DOHH2 (cell line): ENCODE measurements around the gene RHBDF2.

ENCODE experiments used
- EZH2phosphoT487 ChIP-seq: fragments of 200-600 bp; sonication (generic); IDR thresholded peaks from 2 replicates; pipeline ENCODE4 v1.6.1; 2017; ENCODE audit warnings: borderline replicate concordance, mild to moderate bottlenecking, antibody characterized with exemption, low read length, moderate library complexity, mixed read lengths
- TF ChIP-seq, protein P1 (sequence below): fragments of 200-600 bp; sonication (generic); IDR thresholded peaks from one replicate; pipeline ENCODE4 v1.5.1; 2014; ENCODE audit warnings: antibody characterized with exemption, mild to moderate bottlenecking, low read depth, low read length; ENCODE audit not compliant: poor library complexity, severe bottlenecking

DNA sequence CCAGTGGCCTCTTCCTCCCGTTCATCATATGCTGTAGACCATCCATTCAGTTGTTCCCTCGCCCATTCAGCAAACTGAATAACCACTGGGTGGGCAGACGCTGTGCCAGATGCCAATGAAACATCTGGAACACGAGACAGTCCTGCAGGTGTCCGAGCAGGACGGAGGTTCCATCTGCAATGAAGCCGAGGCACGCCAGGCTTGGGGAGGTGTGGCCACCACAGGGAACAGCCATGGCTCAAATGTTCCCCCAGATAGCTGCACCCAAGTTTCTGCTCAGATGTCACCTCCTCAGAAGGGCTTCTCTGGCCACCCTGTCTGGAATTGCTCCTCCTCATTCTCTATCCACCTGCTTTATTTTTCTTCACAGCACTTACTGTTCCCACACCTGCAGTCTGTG is 78.8 kb downstream of the RHBDF2 start:
- TF ChIP-seq, protein P1, sequence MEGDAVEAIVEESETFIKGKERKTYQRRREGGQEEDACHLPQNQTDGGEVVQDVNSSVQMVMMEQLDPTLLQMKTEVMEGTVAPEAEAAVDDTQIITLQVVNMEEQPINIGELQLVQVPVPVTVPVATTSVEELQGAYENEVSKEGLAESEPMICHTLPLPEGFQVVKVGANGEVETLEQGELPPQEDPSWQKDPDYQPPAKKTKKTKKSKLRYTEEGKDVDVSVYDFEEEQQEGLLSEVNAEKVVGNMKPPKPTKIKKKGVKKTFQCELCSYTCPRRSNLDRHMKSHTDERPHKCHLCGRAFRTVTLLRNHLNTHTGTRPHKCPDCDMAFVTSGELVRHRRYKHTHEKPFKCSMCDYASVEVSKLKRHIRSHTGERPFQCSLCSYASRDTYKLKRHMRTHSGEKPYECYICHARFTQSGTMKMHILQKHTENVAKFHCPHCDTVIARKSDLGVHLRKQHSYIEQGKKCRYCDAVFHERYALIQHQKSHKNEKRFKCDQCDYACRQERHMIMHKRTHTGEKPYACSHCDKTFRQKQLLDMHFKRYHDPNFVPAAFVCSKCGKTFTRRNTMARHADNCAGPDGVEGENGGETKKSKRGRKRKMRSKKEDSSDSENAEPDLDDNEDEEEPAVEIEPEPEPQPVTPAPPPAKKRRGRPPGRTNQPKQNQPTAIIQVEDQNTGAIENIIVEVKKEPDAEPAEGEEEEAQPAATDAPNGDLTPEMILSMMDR: no peak
- no peak for TF ChIP-seq EZH2phosphoT487
